Neutrophil (primary cell): ENCODE data around the gene TACR1.

Experiments
- H3K27ac ChIP-seq: fragments of 200-600 bp; sonication (generic); 2 replicates; pipeline ENCODE4 v1.5.1; 2016; ENCODE audit warnings: mild to moderate bottlenecking, moderate library complexity
- H3K27me3 ChIP-seq: fragments of 200-600 bp; sonication (generic); 2 replicates; pipeline ENCODE4 v1.6.0; 2016; ENCODE audit warnings: mild to moderate bottlenecking
- H3K36me3 ChIP-seq: fragments of 200-600 bp; sonication (generic); 2 replicates; pipeline ENCODE4 v1.5.1; 2017
- H3K4me1 ChIP-seq, 2 experiments: fragments of 200-600 bp in 1 of 2; sonication (generic) in 1 of 2; 1 replicate in 1 of 2; 2 replicates in 1 of 2; pipeline versions ENCODE4 v1.5.1 to v1.6.1; 2013 to 2016; ENCODE audit warnings: low read depth in 1 of 2, low read length in 1 of 2, mild to moderate bottlenecking in 1 of 2, moderate library complexity in 1 of 2; ENCODE audit not compliant: control insufficient read depth in 1 of 2, insufficient read depth in 1 of 2
- H3K4me3 ChIP-seq, 2 experiments: fragments of 200-600 bp in 1 of 2; sonication (generic) in 1 of 2; 1 replicate in 1 of 2; 2 replicates in 1 of 2; pipeline ENCODE4 v1.5.1; 2013 to 2016; ENCODE audit warnings: low read depth in 1 of 2, low read length in 1 of 2, mild to moderate bottlenecking in 1 of 2, moderate library complexity in 1 of 2
- H3K9me3 ChIP-seq: fragments of 200-600 bp; sonication (generic); 2 replicates; pipeline ENCODE4 v1.5.1; 2016
- CTCF ChIP-seq: fragments of 200-600 bp; sonication (generic); IDR thresholded peaks from 2 replicates; pipeline ENCODE4 v1.5.1; 2016; ENCODE audit warnings: antibody characterized with exemption

Gene TACR1

GRCh38 chr2:75133621-75134570 is 65.4 kb downstream of the TACR1 start:
- TF ChIP-seq CTCF: no peak
- H3K4me1 ChIP-seq: no peaks in the 10 kb centered on the region
- no peak overlapping the region for H3K4me3 ChIP-seq
- H3K27ac ChIP-seq: no peak overlapping the region
- no peaks in the 10 kb centered on the region for H3K9me3 ChIP-seq
- peaks cover under 1% of the 10 kb centered on the region for H3K27me3 ChIP-seq
- H3K36me3 ChIP-seq: no peaks in the 10 kb centered on the region

GRCh38 chr2:75130171-75130570 is 69.1 kb downstream of the TACR1 start:
- H3K27ac ChIP-seq: no peak overlapping the region
- no peaks in the 10 kb centered on the region for H3K36me3 ChIP-seq

GRCh38 chr2:75123876-75124275 is 75.4 kb downstream of the TACR1 start:
- peaks cover 5% of the 10 kb centered on the region for H3K27me3 ChIP-seq
- H3K27ac ChIP-seq: no peak overlapping the region
- H3K9me3 ChIP-seq: no peaks in the 10 kb centered on the region
- no peak for TF ChIP-seq CTCF
- no peak overlapping the region for H3K4me3 ChIP-seq
- H3K36me3 ChIP-seq: no peaks in the 10 kb centered on the region
- no peaks in the 10 kb centered on the region for H3K4me1 ChIP-seq

More at GRCh38 chr2:75130171-75130570, 69.1 kb downstream of the TACR1 start:
- TF ChIP-seq CTCF: no peak
- H3K9me3 ChIP-seq: no peaks in the 10 kb centered on the region
- peaks cover 5% of the 10 kb centered on the region for H3K27me3 ChIP-seq
- no peaks in the 10 kb centered on the region for H3K4me1 ChIP-seq
- H3K4me3 ChIP-seq: no peak overlapping the region

- no peak for TF ChIP-seq CTCF
- Histone ChIP-seq H3K27me3 (peaks cover 13% of the 10 kb centered on the region), H3K36me3 (no peaks in the 10 kb centered on the region), H3K27ac (no peak overlapping the region), H3K4me3 (no peak overlapping the region), H3K4me1 (no peaks in the 10 kb centered on the region), H3K9me3 (no peaks in the 10 kb centered on the region)
These were observed 86.0 kb downstream of the TACR1 start for GRCh38 chr2:75113231-75113869.

GRCh38 chr2:75108937-75109482 is 90.3 kb downstream of the TACR1 start:
- TF ChIP-seq CTCF: no peak
- Histone ChIP-seq H3K27me3 (peaks cover 13% of the 10 kb centered on the region), H3K27ac (no peak overlapping the region), H3K9me3 (no peaks in the 10 kb centered on the region), H3K4me1 (no peaks in the 10 kb centered on the region), H3K4me3 (no peak overlapping the region), H3K36me3 (no peaks in the 10 kb centered on the region)
